ENCODE results near the gene SLC12A3.

DNA sequence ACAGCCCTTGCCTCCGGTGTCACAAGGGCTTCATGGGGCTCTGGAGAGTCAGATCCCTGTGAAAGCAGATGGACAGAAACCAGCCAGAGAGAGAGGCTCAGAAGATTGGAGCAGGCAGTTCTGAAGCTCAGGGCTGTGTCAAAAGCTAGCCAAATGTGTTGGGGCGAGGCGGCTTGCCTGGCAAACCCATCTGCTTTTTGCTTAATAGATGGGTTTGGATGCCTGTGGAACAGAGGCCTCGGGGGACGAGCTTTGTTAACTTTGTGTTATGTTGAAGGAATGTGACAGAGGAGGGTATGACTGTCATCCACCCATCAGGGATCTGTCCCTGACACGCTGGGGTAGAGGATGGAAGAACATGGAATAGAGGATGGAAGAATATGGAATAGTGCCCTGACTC is 21.0 kb upstream of the SLC12A3 start:
- TF ChIP-seq ZNF274 (IDR thresholded peaks at IDR 0.05; ENCODE audit: low read depth, low read length) (no peak), YY1 (IDR thresholded peaks at IDR 0.05; ENCODE audit: insufficient read depth, insufficient read length) (no peak), SUZ12 (IDR thresholded peaks at IDR 0.05; ENCODE audit: extremely low read depth, insufficient read depth, insufficient read length) (no peak)
